Body of pancreas (tissue), 4 donors: ENCODE data around the gene CDKAL1.

ENCODE experiments used
- CTCF ChIP-seq, 7 experiments: fragments of 450-650 bp in 4 of 7; fragments of 200-600 bp in 3 of 7; sonication (generic) in 3 of 7; IDR thresholded peaks; one replicate each; pipeline ENCODE4 v1.5.1; 2016 to 2019; ENCODE audit warnings: antibody characterized with exemption in 7 of 7
- POLR2A ChIP-seq, 3 donors: fragments of 450-650 bp; IDR thresholded peaks; one replicate each; pipeline ENCODE4 v1.6.1; 2016; ENCODE audit warnings: antibody characterized with exemption in 3 of 3, mild to moderate bottlenecking in 2 of 3

- TF ChIP-seq CTCF (IDR thresholded peaks at IDR 0.05) (no peak), POLR2A (IDR thresholded peaks at IDR 0.05) (no peak)
Observed at GRCh38 chr6:21238208-21238607, 704.0 kb downstream of the CDKAL1 start.
